Coronary artery (tissue), 2 donors: ENCODE data around the gene RNF213.

Experiments
- DNase-seq: peaks from one replicate; pipeline ENCODE4 v3.0.0-alpha.2; 2017; ENCODE audit warnings: low spot score
- H3K27ac ChIP-seq, 2 donors: fragments of 200-600 bp; sonication (generic); one replicate each; pipeline ENCODE4 v1.5.1; 2016 to 2019
- H3K4me3 ChIP-seq: fragments of 200-600 bp; sonication (generic); 2 replicates; pipeline ENCODE4 v1.5.1; 2016; ENCODE audit warnings: mild to moderate bottlenecking, moderate library complexity
- TF ChIP-seq, protein P1 (sequence below): fragments of 200-600 bp; sonication (generic); IDR thresholded peaks from one replicate; pipeline ENCODE4 v1.5.1; 2019; ENCODE audit warnings: antibody characterized with exemption

RNF213 gene

GRCh38 chr17:80428363-80428762, 167.7 kb downstream of the RNF213 start:
- Histone ChIP-seq H3K27ac (no peak overlapping the region), H3K4me3 (no peak overlapping the region)
- TF ChIP-seq, protein P1, sequence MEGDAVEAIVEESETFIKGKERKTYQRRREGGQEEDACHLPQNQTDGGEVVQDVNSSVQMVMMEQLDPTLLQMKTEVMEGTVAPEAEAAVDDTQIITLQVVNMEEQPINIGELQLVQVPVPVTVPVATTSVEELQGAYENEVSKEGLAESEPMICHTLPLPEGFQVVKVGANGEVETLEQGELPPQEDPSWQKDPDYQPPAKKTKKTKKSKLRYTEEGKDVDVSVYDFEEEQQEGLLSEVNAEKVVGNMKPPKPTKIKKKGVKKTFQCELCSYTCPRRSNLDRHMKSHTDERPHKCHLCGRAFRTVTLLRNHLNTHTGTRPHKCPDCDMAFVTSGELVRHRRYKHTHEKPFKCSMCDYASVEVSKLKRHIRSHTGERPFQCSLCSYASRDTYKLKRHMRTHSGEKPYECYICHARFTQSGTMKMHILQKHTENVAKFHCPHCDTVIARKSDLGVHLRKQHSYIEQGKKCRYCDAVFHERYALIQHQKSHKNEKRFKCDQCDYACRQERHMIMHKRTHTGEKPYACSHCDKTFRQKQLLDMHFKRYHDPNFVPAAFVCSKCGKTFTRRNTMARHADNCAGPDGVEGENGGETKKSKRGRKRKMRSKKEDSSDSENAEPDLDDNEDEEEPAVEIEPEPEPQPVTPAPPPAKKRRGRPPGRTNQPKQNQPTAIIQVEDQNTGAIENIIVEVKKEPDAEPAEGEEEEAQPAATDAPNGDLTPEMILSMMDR, result no peak
- no peak for DNase-seq

DNA sequence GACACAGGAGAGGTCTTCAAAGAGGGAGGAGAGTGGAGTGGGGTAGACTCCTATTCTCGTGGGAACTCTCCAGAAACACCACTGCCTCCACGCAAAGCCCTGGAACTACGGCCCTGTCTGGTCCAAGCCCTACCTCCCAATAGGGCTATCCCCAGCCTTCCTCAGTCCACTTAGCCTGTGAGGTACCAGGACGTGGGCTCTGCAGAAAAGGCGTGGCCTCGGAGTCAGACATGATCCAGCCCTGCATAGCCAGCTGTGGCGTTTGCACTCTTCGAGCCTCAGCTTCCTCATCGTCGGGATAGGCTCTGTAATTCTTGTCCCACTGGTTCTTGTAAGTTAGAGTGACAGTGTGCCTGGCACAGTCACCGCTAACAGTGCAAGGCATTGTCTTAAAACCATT, 168.1 kb downstream of the RNF213 start:
- TF ChIP-seq, protein P1, result no peak

GRCh38 chr17:80429356-80430275, 169.0 kb downstream of the RNF213 start:
- DNase-seq, result no peak
- Histone ChIP-seq H3K27ac (no peak overlapping the region), H3K4me3 (no peak overlapping the region)
- TF ChIP-seq, protein P1, result no peak

More for the DNA sequence above, 168.1 kb downstream of the RNF213 start:
- H3K4me3 ChIP-seq, result no peak overlapping the region
- DNase-seq, result no peak
- H3K27ac ChIP-seq, result no peak overlapping the region

DNA sequence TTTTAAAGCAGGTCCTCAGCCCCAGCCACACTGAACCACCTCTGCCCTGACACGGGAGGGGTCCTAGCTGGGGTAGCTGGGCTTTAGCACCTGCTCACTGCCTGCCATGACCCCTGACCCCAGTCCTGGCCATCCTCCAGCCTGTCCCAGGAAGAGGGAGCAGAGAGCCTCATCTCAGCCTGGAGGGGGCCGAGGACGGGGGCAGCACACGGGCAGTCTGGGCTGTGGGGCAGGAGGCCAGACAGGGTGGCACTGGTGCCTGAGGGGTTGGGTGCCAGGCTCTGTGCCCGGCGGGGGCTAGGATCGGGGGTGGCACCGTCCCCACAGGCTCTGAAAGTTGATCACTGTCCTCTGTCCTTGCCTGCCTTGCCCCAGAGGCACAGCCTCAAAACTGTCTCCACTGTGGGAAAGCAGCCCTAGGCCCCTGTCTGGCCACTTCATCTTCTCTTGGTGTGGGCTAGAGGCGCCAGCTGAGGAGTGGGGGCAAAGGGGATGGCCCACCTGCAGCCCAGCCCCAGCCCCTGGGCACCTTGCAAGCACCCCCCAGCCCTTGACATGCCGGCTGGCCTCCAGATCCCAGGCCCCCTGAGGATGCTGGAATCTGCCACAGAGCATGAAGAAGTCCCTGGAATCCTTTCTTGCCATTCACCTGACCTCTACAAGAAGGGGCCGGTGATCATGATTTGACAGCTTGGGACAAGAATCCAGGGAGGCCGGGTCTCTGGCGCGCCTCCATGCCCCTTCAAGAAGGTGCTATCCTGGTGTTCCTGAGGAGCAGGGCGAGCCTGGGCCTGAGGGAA, 170.0 kb downstream of the RNF213 start:
- H3K27ac ChIP-seq, result no peak overlapping the region
- TF ChIP-seq, protein P1, result no peak
- DNase-seq, result no peak
- no peak overlapping the region for H3K4me3 ChIP-seq

DNA sequence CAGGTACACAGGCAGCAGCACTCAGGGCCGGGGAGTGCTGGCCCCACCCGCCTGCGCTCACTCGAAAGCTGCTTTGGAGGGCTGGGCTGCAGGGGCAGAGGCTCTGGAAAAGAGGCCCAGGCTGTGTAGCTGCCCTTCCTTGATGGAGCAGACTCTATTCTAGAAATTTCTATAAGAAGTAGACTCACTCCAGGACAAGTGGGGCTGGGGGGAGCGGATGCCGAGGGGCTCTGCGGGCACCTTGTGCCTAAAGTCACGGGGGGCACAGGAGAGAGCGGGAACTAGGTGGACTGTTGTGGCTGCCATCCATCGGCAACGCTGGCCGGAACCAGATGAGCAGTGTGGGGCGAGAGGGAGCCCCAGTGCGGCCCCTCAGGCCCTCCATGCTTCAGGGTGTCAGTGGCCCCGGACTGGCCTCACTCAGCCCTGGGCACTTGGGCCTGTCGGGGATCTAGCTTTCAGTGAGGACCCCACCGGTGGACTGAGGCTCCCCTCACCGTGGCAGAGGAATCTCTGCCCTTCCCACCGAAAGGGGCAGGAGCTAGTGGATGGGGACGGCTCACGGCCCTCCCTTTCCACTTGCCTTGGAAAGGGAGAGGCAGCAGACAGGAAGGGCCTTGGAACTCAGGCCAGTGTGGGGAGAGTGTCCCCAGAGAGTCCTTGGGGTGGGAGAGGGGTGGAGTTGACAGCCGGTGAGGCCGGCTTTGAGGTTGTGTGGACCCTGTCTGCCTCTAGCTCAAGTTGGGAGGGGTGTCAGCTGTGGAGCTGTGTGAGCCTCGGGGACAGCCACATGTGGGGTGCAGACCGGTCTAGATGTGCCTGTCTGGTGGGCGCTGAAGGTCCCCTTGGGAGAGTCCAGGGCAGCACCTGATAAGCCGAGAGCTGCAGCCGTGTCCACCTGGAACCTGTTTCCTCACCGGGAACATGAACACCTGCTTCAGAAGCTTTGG, 170.9 kb downstream of the RNF213 start:
- Histone ChIP-seq H3K27ac (no peak overlapping the region), H3K4me3 (no peak overlapping the region)
- no peak for DNase-seq
- TF ChIP-seq, protein P1, result no peak

- Histone ChIP-seq H3K27ac (no peak overlapping the region), H3K4me3 (no peak overlapping the region)
- TF ChIP-seq, protein P1, result no peak
- no peak for DNase-seq
Observed at GRCh38 chr17:80432350-80432955, 171.8 kb downstream of the RNF213 start.
